ENCODE measurements around the gene SPI1. TPM values are rescaled to one million over a fixed set of nuclear protein-coding genes. Genes with fewer than 3 reads are reported as not detected.

SPI1 gene
- total and polyA plus RNA-seq, 2 donors (not counting 1 experiment from before 2014, with no cell fraction given), result 98.3 to 119 TPM

- H3K79me2 ChIP-seq (ENCODE audit: control insufficient read depth, insufficient read depth, low read length), result no peaks in the 10 kb centered on the region
- ChIA-PET POLR2A (interaction anchor here (0.6 kb wide), 1 partner anchor 1206 kb away, joined by 7 read pairs; no protein-coding TSS in a partner anchor), CTCF (interaction anchor here (0.9 kb wide), 2 partner anchors 10 to 85 kb away, joined by 3 read pairs; no protein-coding TSS in a partner anchor)
- H3K4me2 ChIP-seq (replicated peaks; ENCODE audit: low read depth, low read length, poor library complexity, severe bottlenecking), result no peak overlapping the region
- H3K27me3 ChIP-seq (replicated peaks in 1 of 4; ENCODE audit: control extremely low read depth in 1 of 4, control insufficient read depth in 3 of 4, insufficient read depth in 4 of 4, low read length in 3 of 4), result no peaks in the 10 kb centered on the region
- TF ChIP-seq EZH2 (IDR thresholded peaks at IDR 0.05; ENCODE audit: borderline replicate concordance, insufficient read depth, low read depth, low read length, poor library complexity, severe bottlenecking), result no peak
- TF ChIP-seq, protein P1, sequence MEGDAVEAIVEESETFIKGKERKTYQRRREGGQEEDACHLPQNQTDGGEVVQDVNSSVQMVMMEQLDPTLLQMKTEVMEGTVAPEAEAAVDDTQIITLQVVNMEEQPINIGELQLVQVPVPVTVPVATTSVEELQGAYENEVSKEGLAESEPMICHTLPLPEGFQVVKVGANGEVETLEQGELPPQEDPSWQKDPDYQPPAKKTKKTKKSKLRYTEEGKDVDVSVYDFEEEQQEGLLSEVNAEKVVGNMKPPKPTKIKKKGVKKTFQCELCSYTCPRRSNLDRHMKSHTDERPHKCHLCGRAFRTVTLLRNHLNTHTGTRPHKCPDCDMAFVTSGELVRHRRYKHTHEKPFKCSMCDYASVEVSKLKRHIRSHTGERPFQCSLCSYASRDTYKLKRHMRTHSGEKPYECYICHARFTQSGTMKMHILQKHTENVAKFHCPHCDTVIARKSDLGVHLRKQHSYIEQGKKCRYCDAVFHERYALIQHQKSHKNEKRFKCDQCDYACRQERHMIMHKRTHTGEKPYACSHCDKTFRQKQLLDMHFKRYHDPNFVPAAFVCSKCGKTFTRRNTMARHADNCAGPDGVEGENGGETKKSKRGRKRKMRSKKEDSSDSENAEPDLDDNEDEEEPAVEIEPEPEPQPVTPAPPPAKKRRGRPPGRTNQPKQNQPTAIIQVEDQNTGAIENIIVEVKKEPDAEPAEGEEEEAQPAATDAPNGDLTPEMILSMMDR (IDR thresholded peaks at IDR 0.05), result no peak
- no peak overlapping the region for H3K9ac ChIP-seq (ENCODE audit: low read length)
- no peaks in the 10 kb centered on the region for H3K27me3 Mint-ChIP-seq
- no peaks in the 10 kb centered on the region for H3K9me3 ChIP-seq (ENCODE audit: control extremely low read depth in 1 of 3, control insufficient read depth in 2 of 3, insufficient read depth in 1 of 3, low read length in 2 of 3)
- H3K9me3 Mint-ChIP-seq (ENCODE audit: insufficient read depth), result no peaks in the 10 kb centered on the region
- no peak overlapping the region for H2AFZ ChIP-seq (ENCODE audit: insufficient read depth, low read depth, low read length, poor library complexity, severe bottlenecking)
- H4K20me1 ChIP-seq (ENCODE audit: control insufficient read depth, insufficient read depth, low read length, poor library complexity, severe bottlenecking), result no peaks in the 10 kb centered on the region
- peaks cover 5 to 68% of the 10 kb centered on the region in 2 experiments for H3K36me3 ChIP-seq (replicated peaks in 1 of 2; ENCODE audit: control extremely low read depth in 1 of 2, control insufficient read depth in 1 of 2, extremely low read depth in 1 of 2, insufficient read depth in 2 of 2, low read length in 1 of 2)
- H3K4me1 Mint-ChIP-seq, result peaks cover 14% of the 10 kb centered on the region
- H3K27ac Mint-ChIP-seq, result no peak overlapping the region
- intact Hi-C loops (cut with micrococcal nuclease), result loop anchor here (10.0 kb wide), 1 partner anchor 49 kb away; the partner anchor contains the start of gene SPI1
- DNase-seq (no peak), ATAC-seq (ENCODE audit: low read depth) (no peak)
- no peak overlapping the region for H3K4me3 Mint-ChIP-seq
- WGBS (ENCODE audit: insufficient coverage), result 97% methylated on average over 7 of the region's 12 CpGs
- H3K4me1 ChIP-seq (ENCODE audit: control insufficient read depth in 2 of 2, insufficient read depth in 2 of 2, low read length in 2 of 2), result peaks cover 0 to 16% of the 10 kb centered on the region in 2 donors
- no peak overlapping the region for H3K27ac ChIP-seq (ENCODE audit: low read length in 2 of 2)
- H3K4me3 ChIP-seq (ENCODE audit: control extremely low read depth in 1 of 5, extremely low read depth in 1 of 5, insufficient read depth in 1 of 5, low read depth in 2 of 5, low read length in 4 of 5), result no peak overlapping the region
These were observed 52.1 kb downstream of the SPI1 start for GRCh38 chr11:47326198-47326597.

DNA sequence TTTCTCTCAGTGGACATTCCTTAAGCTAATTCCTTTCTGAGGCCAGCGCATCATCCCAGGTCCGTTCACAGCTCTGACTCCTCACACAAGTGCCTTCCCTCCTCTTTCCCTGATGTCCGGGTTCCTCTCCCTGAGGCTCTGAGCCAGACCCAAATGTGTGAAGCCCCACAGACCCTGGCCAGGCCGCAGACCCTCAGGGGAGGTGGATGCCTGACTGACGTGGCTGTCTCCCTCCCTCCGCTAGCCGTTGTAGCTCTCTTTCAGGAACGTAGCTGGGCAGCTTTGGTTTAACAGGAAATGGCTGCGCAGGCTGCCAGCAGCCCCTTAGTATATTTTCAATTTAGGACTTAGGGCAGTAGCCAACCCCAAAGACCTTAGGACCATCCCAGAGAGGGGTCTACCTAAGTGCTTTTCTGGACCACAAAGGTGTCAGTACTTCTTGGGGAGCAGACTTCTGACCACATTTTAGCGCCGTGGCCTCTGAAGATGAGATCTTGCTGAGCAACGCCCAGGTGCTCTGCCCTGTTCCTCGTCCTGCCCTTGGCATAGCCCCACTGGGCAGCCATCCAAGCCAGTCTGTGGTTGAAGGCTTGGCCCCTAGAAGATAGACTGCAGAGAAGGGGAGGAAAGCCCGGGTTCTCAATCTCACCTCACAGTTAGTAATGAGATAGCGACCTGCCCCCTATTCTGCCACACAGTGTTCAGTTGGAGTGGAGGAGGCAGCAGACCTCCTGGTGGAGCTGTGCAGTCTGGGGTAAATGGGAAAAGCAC lies 52.9 kb downstream of the SPI1 start:
- Mint-ChIP-seq H3K4me1 (peaks cover 14% of the 10 kb centered on the region), H3K4me3 (no peak overlapping the region), H3K9me3 (ENCODE audit: insufficient read depth) (no peaks in the 10 kb centered on the region), H3K27me3 (no peaks in the 10 kb centered on the region), H3K27ac (peak overlapping the region; percentile 5)
- no peak overlapping the region for H3K27ac ChIP-seq (ENCODE audit: low read length in 2 of 2)
- CTCF ChIA-PET, result interaction anchor here (0.9 to 1.1 kb wide), 3 partner anchors 9 to 87 kb away, joined by 3 read pairs; no protein-coding TSS in a partner anchor
- ATAC-seq (ENCODE audit: low read depth), result no peak
- TF ChIP-seq, protein P1 (IDR thresholded peaks at IDR 0.05), result no peak
- no peak for TF ChIP-seq EZH2 (IDR thresholded peaks at IDR 0.05; ENCODE audit: borderline replicate concordance, insufficient read depth, low read depth, low read length, poor library complexity, severe bottlenecking)
- H4K20me1 ChIP-seq (ENCODE audit: control insufficient read depth, insufficient read depth, low read length, poor library complexity, severe bottlenecking), result no peaks in the 10 kb centered on the region
- H3K9me3 ChIP-seq (ENCODE audit: control extremely low read depth in 1 of 3, control insufficient read depth in 2 of 3, insufficient read depth in 1 of 3, low read length in 2 of 3), result no peaks in the 10 kb centered on the region
- DNase-seq, result no peak
- peaks cover 0 to 16% of the 10 kb centered on the region in 2 donors for H3K4me1 ChIP-seq (ENCODE audit: control insufficient read depth in 2 of 2, insufficient read depth in 2 of 2, low read length in 2 of 2)
- 69% methylated on average over 13 of the region's 15 CpGs for WGBS (ENCODE audit: insufficient coverage)
- H3K4me3 ChIP-seq (ENCODE audit: control extremely low read depth in 1 of 5, extremely low read depth in 1 of 5, insufficient read depth in 1 of 5, low read depth in 2 of 5, low read length in 4 of 5), result no peak overlapping the region
- peaks cover 5 to 68% of the 10 kb centered on the region in 2 experiments for H3K36me3 ChIP-seq (replicated peaks in 1 of 2; ENCODE audit: control extremely low read depth in 1 of 2, control insufficient read depth in 1 of 2, extremely low read depth in 1 of 2, insufficient read depth in 2 of 2, low read length in 1 of 2)
- POLR2A ChIA-PET, result no interaction called here
- no peaks in the 10 kb centered on the region for H3K27me3 ChIP-seq (replicated peaks in 1 of 4; ENCODE audit: control extremely low read depth in 1 of 4, control insufficient read depth in 3 of 4, insufficient read depth in 4 of 4, low read length in 3 of 4)
- H3K9ac ChIP-seq (ENCODE audit: low read length), result no peak overlapping the region
- H3K4me2 ChIP-seq (replicated peaks; ENCODE audit: low read depth, low read length, poor library complexity, severe bottlenecking), result no peak overlapping the region
- H3K79me2 ChIP-seq (ENCODE audit: control insufficient read depth, insufficient read depth, low read length), result no peaks in the 10 kb centered on the region
- H2AFZ ChIP-seq (ENCODE audit: insufficient read depth, low read depth, low read length, poor library complexity, severe bottlenecking), result no peak overlapping the region
- intact Hi-C loops (cut with micrococcal nuclease), result loop anchor here (10.0 kb wide), 1 partner anchor 49 kb away; the partner anchor contains the start of gene SPI1

All from B cell (primary cell).